Activated naive CD4-positive, alpha-beta T cell treated with anti-CD3 and anti-CD28 coated beads, Interleukin-2, amount 50 U/mL, for 16 hours (primary cell): ENCODE measurements around the gene PINK1.
A peak's percentile ranks its signal among the peaks of the same experiment; 100 is the strongest.
"Not testable (repeated sequence)": the region's sequence is repeated elsewhere in the genome, so short reads cannot be mapped to it uniquely, and the experiment has no call there.

Experiments used
- DNase-seq: peaks from one replicate; pipeline ENCODE4 v3.0.0-alpha.2; 2020

The PINK1 gene

GRCh38 chr1:20648438-20648837, 15.2 kb downstream of the PINK1 start:
- no peak for DNase-seq

GRCh38 chr1:20648946-20649345, 15.7 kb downstream of the PINK1 start:
- DNase-seq = no peak

- DNase-seq = no peak
These were observed 19.0 kb downstream of the PINK1 start for GRCh38 chr1:20652300-20652699.

GRCh38 chr1:20654104-20654690, 20.9 kb downstream of the PINK1 start:
- no peak for DNase-seq

GRCh38 chr1:20657024-20657423, 23.8 kb downstream of the PINK1 start:
- no peak for DNase-seq

GRCh38 chr1:20658166-20658915, 25.1 kb downstream of the PINK1 start:
- peak; percentile 23 for DNase-seq

GRCh38 chr1:20660363-20660762, 27.1 kb downstream of the PINK1 start:
- DNase-seq = no peak

- peak; percentile 21 for DNase-seq
These were observed 27.6 kb downstream of the PINK1 start for GRCh38 chr1:20660847-20661206.

GRCh38 chr1:20661207-20662109, 28.2 kb downstream of the PINK1 start, which contains the start of gene DDOST:
Gene DDOST, minus strand, starts transcription at chr1:20661369. Its CDS starts 19 bp downstream, at chr1:20661350.
- peak; percentile 97 for DNase-seq

- DNase-seq = no peak
These were observed 28.8 kb downstream of the PINK1 start for GRCh38 chr1:20662110-20662475.

GRCh38 chr1:20663365-20663764, 30.1 kb downstream of the PINK1 start:
- DNase-seq = no peak

GRCh38 chr1:20663969-20664715, 30.9 kb downstream of the PINK1 start:
- DNase-seq = no peak

- DNase-seq = no peak
These were observed 32.5 kb downstream of the PINK1 start for GRCh38 chr1:20665726-20666125.

GRCh38 chr1:20666146-20666545, 32.9 kb downstream of the PINK1 start:
- DNase-seq = no peak

GRCh38 chr1:20666804-20667203, 33.5 kb downstream of the PINK1 start:
- no peak for DNase-seq

- no peak for DNase-seq
These were observed 35.3 kb downstream of the PINK1 start for GRCh38 chr1:20668581-20668980.

- no peak for DNase-seq
These were observed 37.7 kb downstream of the PINK1 start for GRCh38 chr1:20670936-20671335.

GRCh38 chr1:20672265-20672632, 39.0 kb downstream of the PINK1 start:
- DNase-seq = no peak

GRCh38 chr1:20673626-20674025, 40.4 kb downstream of the PINK1 start:
- DNase-seq = not testable (repeated sequence)

GRCh38 chr1:20678599-20678998, 45.3 kb downstream of the PINK1 start:
- no peak for DNase-seq

GRCh38 chr1:20680269-20680668, 47.0 kb downstream of the PINK1 start:
- no peak for DNase-seq

GRCh38 chr1:20681999-20682398, 48.7 kb downstream of the PINK1 start:
- DNase-seq = no peak
